SHP77 treated with DMSO at 0.1 percent for 48 hours (cell line): ENCODE results near the gene ZNF14.
A peak's percentile ranks its signal among the peaks of the same experiment; 100 is the strongest.
"Not testable (repeated sequence)": the region's sequence is repeated elsewhere in the genome, so short reads cannot be mapped to it uniquely, and the experiment has no call there.

Experiments used
- DNase-seq: peaks from one replicate; lab custom pipeline; 2025; lab: John Stamatoyannopoulos, UW

The ZNF14 gene

GRCh38 chr19:19732579-19733501 is at the start of gene ZNF14:
TSS of gene ZNF14 (minus strand) at chr19:19733112. CDS start at chr19:19732958, 154 bp downstream.
- DNase-seq, result peak; percentile 86

- DNase-seq, result not testable (repeated sequence)
Observed at GRCh38 chr19:19781791-19782190, 48.9 kb upstream of the ZNF14 start.

GRCh38 chr19:19778666-19779065 is 45.8 kb upstream of the ZNF14 start:
- no peak for DNase-seq

- no peak for DNase-seq
Observed at GRCh38 chr19:19777692-19778091, 44.8 kb upstream of the ZNF14 start.

GRCh38 chr19:19776206-19777008 is 43.5 kb upstream of the ZNF14 start:
- DNase-seq, result peak; percentile 97

GRCh38 chr19:19775891-19776205 is 42.9 kb upstream of the ZNF14 start:
- DNase-seq, result no peak

- no peak for DNase-seq
Observed at GRCh38 chr19:19774354-19775033, 41.6 kb upstream of the ZNF14 start.

- not testable (repeated sequence) for DNase-seq
Observed at GRCh38 chr19:19771963-19772362, 39.1 kb upstream of the ZNF14 start.

GRCh38 chr19:19769971-19770370 is 37.1 kb upstream of the ZNF14 start:
- DNase-seq, result not testable (repeated sequence)

- no peak for DNase-seq
Observed at GRCh38 chr19:19758164-19758563, 25.3 kb upstream of the ZNF14 start.

- DNase-seq, result no peak
Observed at GRCh38 chr19:19752760-19753403, 20.0 kb upstream of the ZNF14 start.

GRCh38 chr19:19751846-19752245 is 18.9 kb upstream of the ZNF14 start:
- DNase-seq, result no peak

- no peak for DNase-seq
Observed at GRCh38 chr19:19750842-19751790, 18.2 kb upstream of the ZNF14 start.

GRCh38 chr19:19749908-19750841 is 17.3 kb upstream of the ZNF14 start:
- DNase-seq, result no peak

- no peak for DNase-seq
Observed at GRCh38 chr19:19749117-19749907, 16.4 kb upstream of the ZNF14 start.

- DNase-seq, result no peak
Observed at GRCh38 chr19:19748249-19748938, 15.5 kb upstream of the ZNF14 start.

GRCh38 chr19:19747357-19748220 is 14.7 kb upstream of the ZNF14 start:
- DNase-seq, result no peak
